Osteocyte (in vitro differentiated cells): Measurements from ENCODE around the gene ELANE. TPM values are rescaled to one million over a fixed set of nuclear protein-coding genes. Genes with fewer than 3 reads are reported as not detected.

Source experiments
- DNase-seq: peaks from one replicate; pipeline ENCODE4 v3.0.0; 2021; ENCODE audit warnings: mixed read lengths; ENCODE audit not compliant: unreplicated experiment; ENCODE audit errors: extremely low spot score
- H3K27ac Mint-ChIP-seq: one replicate; pipeline ENCODE4 v1.8.0; 2021; ENCODE audit warnings: mild to moderate bottlenecking, mixed read lengths; ENCODE audit not compliant: unreplicated experiment
- H3K27me3 Mint-ChIP-seq: one replicate; pipeline ENCODE4 v1.8.0; 2021; ENCODE audit warnings: mixed read lengths; ENCODE audit not compliant: unreplicated experiment
- H3K36me3 Mint-ChIP-seq: one replicate; pipeline ENCODE4 v1.8.0; 2021; ENCODE audit warnings: mixed read lengths; ENCODE audit not compliant: unreplicated experiment
- H3K4me1 Mint-ChIP-seq: one replicate; pipeline ENCODE4 v1.8.0; 2021; ENCODE audit warnings: mixed read lengths; ENCODE audit not compliant: unreplicated experiment
- H3K4me3 Mint-ChIP-seq: one replicate; pipeline ENCODE4 v1.8.0; 2021; ENCODE audit warnings: mild to moderate bottlenecking, moderate library complexity, mixed read lengths; ENCODE audit not compliant: unreplicated experiment
- H3K9me3 Mint-ChIP-seq: one replicate; pipeline ENCODE4 v1.8.0; 2021; ENCODE audit warnings: mixed read lengths; ENCODE audit not compliant: unreplicated experiment
- CTCF ChIP-seq: fragments of 200-600 bp; sonication (generic); IDR thresholded peaks from 2 replicates; pipeline ENCODE4 v1.5.0; 2021; ENCODE audit warnings: antibody characterized with exemption, mild to moderate bottlenecking, moderate library complexity
- microRNA-seq: library from miRNA; unstranded; fragments of <30 nt; microRNA quantifications from one replicate; pipeline ENCODE4 v1.1.0, GENCODE V29; 2020; ENCODE audit not compliant: unreplicated experiment
- total RNA-seq: library from RNA; stranded (reverse); gene quantifications from 2 replicates; pipeline ENCODE4 v1.2.1, GENCODE V29; 2021

ELANE gene
- total RNA-seq, 1 donor from 2014 or later: 1.2 TPM

GRCh38 chr19:902446-903226, 50.5 kb downstream of the ELANE start:
- no peak overlapping the region for H3K4me3 Mint-ChIP-seq
- peaks cover 8% of the 10 kb centered on the region for H3K36me3 Mint-ChIP-seq
- DNase-seq: no peak
- peak overlapping the region; percentile 68 for H3K27ac Mint-ChIP-seq
- H3K4me1 Mint-ChIP-seq: peaks cover 6% of the 10 kb centered on the region
- no peaks in the 10 kb centered on the region for H3K9me3 Mint-ChIP-seq
- no peaks in the 10 kb centered on the region for H3K27me3 Mint-ChIP-seq
- TF ChIP-seq CTCF: no peak

DNA sequence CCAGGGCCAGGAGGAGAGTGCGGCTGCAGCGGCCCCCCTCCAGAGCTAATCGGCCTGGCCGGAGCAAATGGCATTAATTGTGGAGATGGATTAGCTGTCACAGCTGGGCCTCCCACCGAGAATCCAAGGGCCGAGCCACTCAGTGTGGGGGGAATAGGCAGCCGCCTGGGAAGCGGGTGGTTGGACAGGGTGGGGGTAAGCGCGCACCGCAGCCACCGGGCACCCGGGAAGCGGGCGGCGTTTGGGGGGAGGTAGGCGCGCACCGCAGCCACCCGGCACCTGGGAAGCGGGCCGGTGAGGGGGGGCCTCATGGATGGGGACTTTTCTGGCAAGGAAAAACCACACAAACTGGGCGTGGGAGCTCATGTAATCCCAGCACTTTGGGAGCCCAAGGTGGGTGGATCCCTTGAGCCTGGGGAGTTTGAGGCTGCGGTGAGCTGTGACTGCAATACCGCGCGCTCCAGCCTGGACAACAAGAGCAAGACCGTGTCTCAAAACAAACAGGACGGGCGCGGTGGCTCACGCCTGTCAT, 51.2 kb downstream of the ELANE start:
- TF ChIP-seq CTCF: no peak
- DNase-seq: no peak
- Mint-ChIP-seq H3K27ac (no peak overlapping the region), H3K36me3 (peaks cover 8% of the 10 kb centered on the region), H3K4me1 (peaks cover 6% of the 10 kb centered on the region), H3K9me3 (no peaks in the 10 kb centered on the region), H3K4me3 (no peak overlapping the region), H3K27me3 (no peaks in the 10 kb centered on the region)

GRCh38 chr19:904545-904944, 52.4 kb downstream of the ELANE start:
- Mint-ChIP-seq H3K4me3 (no peak overlapping the region), H3K27ac (no peak overlapping the region), H3K36me3 (peaks cover 8% of the 10 kb centered on the region), H3K27me3 (no peaks in the 10 kb centered on the region), H3K4me1 (peaks cover 12% of the 10 kb centered on the region), H3K9me3 (no peaks in the 10 kb centered on the region)
- no peak for DNase-seq
- no peak for TF ChIP-seq CTCF

Small RNA genes within 50 kb of the gene (microRNA-seq; reads per million reads assigned to microRNA genes)
- gene MIR3187 (16.4 reads per million, percentile 26 among the genes with 10 or more reads in this experiment), gene MIR4745 (18.1 reads per million, percentile 28 among the genes with 10 or more reads in this experiment)

Other genes with a start within 250 kb of the ELANE start
- 44.6 and 47.6 TPM in 2 replicates for gene POLRMT, start 218.8 kb upstream of the ELANE start, total RNA-seq
- 0.81 TPM in 1 of 2 replicates, not detected in the other for gene FGF22, start 212.4 kb upstream of the ELANE start, total RNA-seq
- 37.3 and 40.8 TPM in 2 replicates for gene RNF126, start 189.1 kb upstream of the ELANE start, total RNA-seq
- 109 and 111 TPM in 2 replicates for gene FSTL3, start 175.9 kb upstream of the ELANE start, total RNA-seq
- gene PRSS57, start 156.9 kb upstream of the ELANE start, total RNA-seq: not detected in 2 replicates
- 236 and 251 TPM in 2 replicates for gene PALM, start 143.4 kb upstream of the ELANE start, total RNA-seq
- gene MISP, start 101.2 kb upstream of the ELANE start, total RNA-seq: 1.1 and 1.3 TPM in 2 replicates
- gene PTBP1, start 54.9 kb upstream of the ELANE start, total RNA-seq: 339 and 370 TPM in 2 replicates
- 18.2 and 19.4 TPM in 2 replicates for gene PLPPR3, start 30.3 kb upstream of the ELANE start, total RNA-seq
- gene AZU1, start 24.5 kb upstream of the ELANE start, total RNA-seq: 0.91 and 1.0 TPM in 2 replicates
- not detected in 2 replicates for gene PRTN3, start 11.3 kb upstream of the ELANE start, total RNA-seq
- gene CFD, start 7.4 kb downstream of the ELANE start, total RNA-seq: 162 and 179 TPM in 2 replicates
- 69.3 and 72.3 TPM in 2 replicates for gene MED16, start 40.9 kb downstream of the ELANE start, total RNA-seq
- not detected in 2 replicates for gene RNU6-9, start 41.2 kb downstream of the ELANE start, total RNA-seq
- 61.1 and 63.5 TPM in 2 replicates for gene R3HDM4, start 60.9 kb downstream of the ELANE start, total RNA-seq
- gene KISS1R, start 65.0 kb downstream of the ELANE start, total RNA-seq: 0.47 and 1.7 TPM in 2 replicates
- gene ARID3A, start 73.7 kb downstream of the ELANE start, total RNA-seq: 16.8 and 17.0 TPM in 2 replicates
- gene WDR18, start 132.0 kb downstream of the ELANE start, total RNA-seq: 60.2 and 61.2 TPM in 2 replicates
- 0.46 TPM in 1 of 2 replicates, not detected in the other for gene GRIN3B, start 148.1 kb downstream of the ELANE start, total RNA-seq
- 149 and 157 TPM in 2 replicates for gene TMEM259, start 168.8 kb downstream of the ELANE start, total RNA-seq
- not detected in 2 replicates for gene RNU6-2, start 169.2 kb downstream of the ELANE start, total RNA-seq
- 318 and 327 TPM in 2 replicates for gene CNN2, start 174.3 kb downstream of the ELANE start, total RNA-seq
- 16.7 and 17.8 TPM in 2 replicates for gene ABCA7, start 187.8 kb downstream of the ELANE start, total RNA-seq
- gene ARHGAP45, start 214.9 kb downstream of the ELANE start, total RNA-seq: 0.67 and 0.99 TPM in 2 replicates
- gene POLR2E, start 243.1 kb downstream of the ELANE start, total RNA-seq: 156 and 168 TPM in 2 replicates